UCSD-AML1 (cell line): Measurements from ENCODE around the gene MIGA2.
"Not testable (repeated sequence)": the region's sequence is repeated elsewhere in the genome, so short reads cannot be mapped to it uniquely, and the experiment has no call there.

ENCODE experiments used
- DNase-seq: peaks from one replicate; lab custom pipeline; 2025; ENCODE audit not compliant: unreplicated experiment; lab: John Stamatoyannopoulos, UW

The MIGA2 gene

GRCh38 chr9:129011170-129011569 lies 25.3 kb upstream of the MIGA2 start:
- DNase-seq: no peak

DNA sequence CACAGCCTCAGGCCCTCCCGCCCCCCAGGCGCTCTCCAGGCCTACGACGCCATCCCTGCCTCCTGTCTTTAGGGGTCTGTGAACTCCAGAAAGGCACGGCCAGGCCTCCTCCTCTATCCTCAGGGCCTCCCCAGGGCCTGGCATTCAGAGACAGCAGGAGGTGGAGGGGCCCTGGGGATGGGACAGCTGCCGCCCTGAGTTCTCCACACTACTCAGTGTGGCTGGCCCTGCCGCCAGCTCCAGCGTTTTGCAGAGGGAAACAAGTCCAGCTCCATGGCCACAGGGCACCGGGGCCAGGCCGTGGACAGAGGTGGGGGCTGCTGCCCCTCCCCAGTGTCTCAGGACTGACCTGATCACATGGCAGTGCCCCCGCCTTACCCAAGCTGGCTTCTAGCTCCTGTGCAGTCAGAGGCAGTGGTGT lies 24.7 kb upstream of the MIGA2 start:
- DNase-seq: no peak

GRCh38 chr9:129012343-129012742 lies 24.1 kb upstream of the MIGA2 start:
- no peak for DNase-seq

- DNase-seq: no peak
Measured at GRCh38 chr9:129012893-129013448, 23.5 kb upstream of the MIGA2 start.

DNA sequence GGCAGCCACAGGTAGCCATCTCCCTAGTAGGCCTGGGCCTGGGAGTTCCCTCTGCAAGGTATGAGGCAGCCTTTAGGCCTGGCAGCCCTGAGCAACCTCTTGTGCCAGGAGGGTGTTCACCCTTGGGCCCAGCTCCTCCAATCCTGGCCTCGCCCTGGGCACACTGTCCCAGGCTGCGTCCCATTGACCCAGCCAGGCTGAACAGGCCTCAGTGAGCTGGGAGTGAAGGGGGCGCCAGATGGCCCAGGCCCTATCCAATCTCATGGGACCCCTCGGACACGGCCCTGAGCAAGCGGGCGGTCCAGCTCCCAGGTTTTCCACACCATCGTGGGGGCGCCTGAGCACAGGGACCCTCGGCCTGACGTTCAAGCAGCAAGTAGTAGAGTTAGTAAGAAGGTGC lies 22.8 kb upstream of the MIGA2 start:
- no peak for DNase-seq

GRCh38 chr9:129014124-129014523 lies 22.3 kb upstream of the MIGA2 start:
- no peak for DNase-seq

DNA sequence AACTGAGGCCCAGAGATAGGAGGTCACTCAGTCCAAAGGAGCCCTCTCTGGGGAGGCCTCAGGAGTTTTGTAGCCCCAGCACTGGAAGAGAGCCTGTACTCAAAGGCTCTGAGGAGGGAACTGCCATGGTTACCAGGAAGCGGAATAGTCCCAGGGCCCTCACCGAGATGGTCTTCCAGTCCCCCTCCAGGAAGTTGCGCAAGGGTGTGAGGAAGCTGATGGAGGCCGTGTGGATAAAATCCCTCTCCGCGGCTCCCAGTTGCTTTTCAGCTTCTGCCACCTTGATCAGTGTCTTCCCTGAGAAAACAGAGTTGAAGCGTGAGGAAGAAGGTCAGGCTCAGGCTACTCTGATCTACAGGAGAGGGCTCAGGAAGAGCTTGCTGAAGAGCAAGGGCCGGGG lies 21.8 kb upstream of the MIGA2 start:
- DNase-seq: no peak

DNA sequence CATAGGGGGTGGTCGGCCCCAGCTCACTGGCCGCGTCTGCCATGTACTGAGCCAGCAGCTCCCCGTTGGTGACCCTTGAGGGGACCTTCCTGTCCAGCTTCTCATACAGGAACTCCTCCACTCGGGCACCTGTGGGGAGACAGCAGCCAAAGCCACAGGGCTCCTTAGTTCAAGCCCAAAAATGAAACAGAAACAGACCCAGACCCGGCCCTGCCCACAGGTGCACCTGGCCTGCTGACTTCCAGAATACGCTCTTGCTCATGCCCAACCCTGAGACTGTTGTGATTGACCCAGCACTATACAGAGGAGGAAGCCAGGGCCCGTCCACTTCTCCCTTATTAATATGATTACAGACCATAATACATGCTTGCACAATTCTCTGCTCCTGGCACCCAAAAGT lies 15.3 kb upstream of the MIGA2 start:
- no peak for DNase-seq

DNA sequence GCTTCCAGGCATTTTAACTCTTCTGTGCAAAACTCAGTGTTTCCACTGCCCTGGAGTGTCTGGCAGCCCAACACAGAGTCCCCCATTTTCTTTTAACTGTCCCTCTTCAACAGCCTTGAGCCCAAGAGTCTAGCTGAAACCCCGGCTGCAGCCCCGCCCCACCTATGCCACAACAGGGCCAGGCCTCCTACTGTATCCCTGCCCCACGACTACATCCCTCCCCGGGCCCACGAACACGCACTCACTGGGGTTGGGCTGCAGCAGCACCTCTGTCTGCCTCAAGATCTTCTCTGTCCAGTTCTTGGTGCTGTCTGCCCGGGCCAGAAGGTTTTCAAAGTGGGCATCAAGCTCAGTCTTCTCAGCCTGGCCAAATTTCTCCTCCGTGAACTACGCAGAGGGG lies 14.4 kb upstream of the MIGA2 start:
- DNase-seq: no peak

DNA sequence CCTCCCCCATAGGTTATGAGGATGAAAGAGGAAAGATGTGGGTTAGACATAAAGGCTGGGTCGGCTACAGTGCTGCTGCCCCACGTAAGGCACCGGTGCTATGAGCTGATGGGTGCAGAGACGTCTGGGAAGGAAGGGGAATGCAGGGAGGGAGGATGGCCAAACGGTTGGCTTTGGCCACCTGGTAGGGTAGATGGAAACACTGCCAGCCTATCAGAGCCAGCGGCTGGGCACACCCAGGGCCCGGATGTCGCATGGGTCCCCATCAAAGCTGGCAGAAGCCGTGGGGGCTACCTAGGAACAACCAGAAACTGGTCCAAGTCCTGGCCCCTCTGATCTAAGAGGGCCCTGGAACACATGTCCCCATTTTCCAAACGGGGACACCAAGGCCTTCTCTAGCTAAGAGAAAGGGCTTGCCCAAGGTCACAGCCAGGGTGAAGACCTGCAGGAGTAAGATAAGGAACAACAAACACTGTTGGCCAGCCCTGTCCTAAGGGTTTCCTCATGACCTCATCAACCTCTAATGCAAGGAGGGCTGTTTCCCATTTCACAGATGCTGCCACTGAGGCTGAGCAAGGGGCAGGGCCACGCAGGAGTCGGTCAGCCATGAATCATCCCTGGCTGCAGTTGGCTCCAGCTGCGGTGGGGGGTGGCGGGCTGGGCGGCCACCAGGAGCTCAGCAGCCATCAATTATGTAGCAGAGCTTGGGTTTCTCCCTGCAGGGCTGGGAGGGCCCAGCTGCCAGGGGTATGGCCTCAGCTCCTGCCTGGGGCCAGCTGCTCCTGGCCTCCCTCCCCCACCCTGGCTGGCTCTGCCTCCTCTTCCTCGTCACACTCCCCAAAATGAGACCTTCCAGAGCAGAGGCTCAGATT lies 13.2 kb upstream of the MIGA2 start:
- no peak for DNase-seq

DNA sequence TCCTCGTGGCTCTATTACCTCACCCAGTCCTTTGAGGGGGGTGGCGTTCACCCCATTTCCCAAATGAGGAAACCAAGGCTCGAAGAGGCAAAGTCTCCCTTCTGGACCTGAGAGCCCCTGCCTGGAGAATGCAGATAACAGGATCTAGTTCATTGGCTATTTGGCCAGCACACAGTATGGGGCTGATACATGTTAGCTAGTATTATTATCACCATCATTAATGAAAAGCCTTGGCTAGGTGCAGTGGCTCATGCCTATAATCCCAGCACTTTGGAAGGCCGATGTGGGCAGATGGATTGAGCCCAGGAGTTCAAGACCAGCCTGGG lies 12.6 kb upstream of the MIGA2 start:
- no peak for DNase-seq

DNA sequence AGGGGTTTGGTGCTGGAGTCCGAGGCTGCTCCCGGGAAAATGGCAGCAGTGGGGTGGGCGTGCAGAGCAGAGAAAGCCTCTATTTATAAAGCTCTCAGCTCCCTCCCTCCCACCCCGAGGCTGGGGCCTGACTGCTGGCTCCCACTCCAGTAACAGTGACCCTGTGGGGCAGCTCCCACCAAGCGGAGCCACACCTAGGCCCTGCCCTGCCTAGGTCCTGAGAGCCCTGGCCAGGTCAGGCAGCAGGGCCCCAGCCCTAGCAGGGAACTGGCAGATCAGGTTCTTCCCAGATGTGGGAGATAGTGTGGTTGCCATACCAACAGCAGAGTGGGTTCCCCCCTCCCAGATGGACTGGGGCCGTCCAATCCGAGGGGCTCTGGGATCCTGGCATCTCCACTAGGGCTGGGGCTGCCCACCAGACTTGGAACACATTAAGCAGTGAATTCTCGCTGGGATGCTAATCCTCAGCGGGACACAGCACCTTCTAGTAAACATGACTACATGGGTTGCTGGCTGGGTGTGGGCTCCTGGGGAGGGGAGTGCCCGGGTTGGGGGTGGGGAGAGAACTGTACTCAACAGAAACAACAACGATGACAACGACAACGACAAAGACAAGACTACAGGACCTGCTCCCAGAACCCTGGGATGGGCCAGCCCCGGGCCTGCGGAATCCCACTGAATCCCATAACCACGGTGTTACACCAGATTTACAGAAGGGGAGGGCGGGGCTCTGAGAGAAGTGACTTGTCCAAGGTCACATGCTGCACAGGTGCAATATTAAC lies 9.8 kb upstream of the MIGA2 start:
- no peak for DNase-seq

DNA sequence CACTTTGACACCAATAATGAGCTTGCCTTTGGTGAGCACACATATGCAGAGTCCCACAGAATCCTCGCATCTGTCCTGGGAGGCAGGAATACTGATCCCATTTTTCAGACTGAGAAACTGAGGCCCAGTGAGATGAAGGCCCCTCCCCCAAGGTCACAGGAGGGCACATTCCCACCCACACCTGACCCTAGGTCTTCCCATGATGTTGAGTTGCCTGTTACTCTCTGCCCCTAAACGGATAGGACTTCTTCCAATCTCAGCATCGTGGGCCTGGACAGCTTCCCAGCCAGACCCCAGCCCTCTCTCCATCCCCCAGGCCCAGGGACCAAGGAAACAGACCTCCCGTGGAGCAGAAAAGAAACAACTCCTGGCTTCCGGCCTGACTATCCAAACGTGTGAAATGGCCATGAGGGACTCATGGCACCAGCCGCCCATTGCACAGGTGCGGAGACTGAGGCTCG lies 9.2 kb upstream of the MIGA2 start:
- DNase-seq: no peak

- DNase-seq: no peak
Measured at GRCh38 chr9:129027685-129028191, 8.7 kb upstream of the MIGA2 start.

GRCh38 chr9:129028192-129028966 lies 8.0 kb upstream of the MIGA2 start, which contains the start of gene SH3GLB2:
SH3GLB2 (minus strand) TSS chr9:129028331; CDS start chr9:129028154, 177 bp downstream.
- DNase-seq: peak; percentile 94

DNA sequence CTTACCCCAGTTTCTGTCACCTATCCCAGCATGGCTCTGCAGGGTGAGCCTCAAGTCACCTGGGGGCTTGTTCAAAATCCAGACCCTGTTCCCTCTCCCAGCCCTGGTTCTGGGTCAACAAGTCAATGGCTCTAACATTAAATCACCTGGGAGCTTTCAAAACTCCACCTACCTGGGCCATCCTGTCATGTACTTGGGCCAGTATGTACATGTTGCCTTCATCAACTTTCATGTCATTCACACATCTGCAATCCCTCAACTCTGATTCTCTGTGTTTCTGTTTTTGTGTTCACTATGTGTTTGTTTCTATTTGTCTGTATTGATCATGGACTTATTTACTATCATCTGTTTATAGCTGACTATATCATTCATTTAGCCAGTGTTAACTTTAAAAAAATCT lies 6.2 kb upstream of the MIGA2 start:
- DNase-seq: no peak

- no peak for DNase-seq
Measured at GRCh38 chr9:129031514-129031913, 4.9 kb upstream of the MIGA2 start.

DNA sequence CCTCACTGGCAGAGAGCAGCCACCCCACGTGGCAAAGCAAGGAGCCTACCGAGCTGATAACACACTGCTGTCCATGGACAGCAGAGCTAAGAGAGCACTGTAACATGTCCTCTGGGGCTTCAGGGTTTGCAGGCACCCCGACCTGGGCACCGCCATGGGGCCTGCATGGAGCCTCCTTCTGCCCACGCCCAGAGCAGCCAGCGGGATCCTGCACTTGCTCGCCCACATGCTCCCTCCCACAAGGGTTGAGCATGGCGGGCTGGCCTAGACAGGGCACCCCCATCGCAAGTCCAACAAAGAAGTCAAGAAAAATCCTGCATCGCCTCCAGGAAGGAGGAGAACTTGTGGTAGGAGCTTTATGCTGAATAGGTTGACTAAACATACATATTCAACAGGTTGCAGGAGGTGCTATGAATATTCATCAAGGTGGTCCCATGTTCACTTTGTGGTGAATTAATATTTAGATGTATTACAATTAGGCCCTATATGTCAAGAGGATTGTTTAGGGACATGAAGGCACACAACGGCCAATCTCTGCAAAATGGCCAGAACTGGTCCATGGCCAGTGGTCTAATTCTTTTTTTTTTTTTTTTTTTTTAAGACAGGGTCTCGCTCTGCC lies 3.8 kb upstream of the MIGA2 start:
- DNase-seq: no peak

GRCh38 chr9:129033216-129033615 lies 3.2 kb upstream of the MIGA2 start:
- no peak for DNase-seq

- DNase-seq: not testable (repeated sequence)
Measured at GRCh38 chr9:129035838-129036237, 588 bp upstream of the MIGA2 start.
